ENCODE measurements around the gene ME2. TPM values are rescaled to one million over a fixed set of nuclear protein-coding genes. Genes with fewer than 3 reads are reported as not detected.
A peak's percentile ranks its signal among the peaks of the same experiment; 100 is the strongest.
"Not testable (repeated sequence)": the region's sequence is repeated elsewhere in the genome, so short reads cannot be mapped to it uniquely, and the experiment has no call there.

The ME2 gene
- total and polyA plus RNA-seq, 9 of the 15 experiments (the other 6 are each of a cell fraction or from before 2014, with no cell fraction given): 12.3 to 54.4 (median 36.2) TPM

DNA sequence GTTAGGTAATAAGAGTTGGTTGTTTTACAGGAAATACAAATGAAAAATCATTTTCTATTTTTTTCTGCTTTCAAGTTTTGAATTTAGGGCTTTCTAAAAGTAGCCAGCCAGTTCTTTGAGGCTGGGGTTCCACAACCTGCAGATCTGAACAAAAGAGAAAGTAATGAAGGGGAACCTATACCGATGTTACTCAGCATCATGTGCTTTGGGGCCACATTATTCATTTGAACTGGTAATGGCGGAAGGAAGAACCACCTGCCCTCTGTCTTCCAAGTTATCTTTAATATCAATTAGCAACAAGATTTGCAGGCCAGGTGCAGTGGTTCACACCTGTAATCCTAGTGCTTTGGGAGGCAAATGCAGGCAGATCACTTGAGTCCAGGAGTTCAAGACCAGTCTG lies 46.2 kb upstream of the ME2 start:
- DNase-seq (ENCODE audit: extremely low read depth in 1 of 4, low spot score in 3 of 4): no peak
- TF ChIP-seq PHB (CRISPR knock-in tag; IDR thresholded peaks at IDR 0.05) (no peak), FOXK1 (CRISPR knock-in tag; IDR thresholded peaks at IDR 0.05; ENCODE audit: borderline replicate concordance) (no peak), YY1 (IDR thresholded peaks at IDR 0.05; ENCODE audit: borderline replicate concordance in 1 of 3, control insufficient read depth in 1 of 3, extremely low read depth in 1 of 3, insufficient read depth in 3 of 3, insufficient read length in 1 of 3, insufficient replicate concordance in 2 of 3, low read depth in 1 of 3, low read length in 2 of 3) (peak in 1 of 3 experiments; percentile 19)
- TF ChIP-seq, protein P1, sequence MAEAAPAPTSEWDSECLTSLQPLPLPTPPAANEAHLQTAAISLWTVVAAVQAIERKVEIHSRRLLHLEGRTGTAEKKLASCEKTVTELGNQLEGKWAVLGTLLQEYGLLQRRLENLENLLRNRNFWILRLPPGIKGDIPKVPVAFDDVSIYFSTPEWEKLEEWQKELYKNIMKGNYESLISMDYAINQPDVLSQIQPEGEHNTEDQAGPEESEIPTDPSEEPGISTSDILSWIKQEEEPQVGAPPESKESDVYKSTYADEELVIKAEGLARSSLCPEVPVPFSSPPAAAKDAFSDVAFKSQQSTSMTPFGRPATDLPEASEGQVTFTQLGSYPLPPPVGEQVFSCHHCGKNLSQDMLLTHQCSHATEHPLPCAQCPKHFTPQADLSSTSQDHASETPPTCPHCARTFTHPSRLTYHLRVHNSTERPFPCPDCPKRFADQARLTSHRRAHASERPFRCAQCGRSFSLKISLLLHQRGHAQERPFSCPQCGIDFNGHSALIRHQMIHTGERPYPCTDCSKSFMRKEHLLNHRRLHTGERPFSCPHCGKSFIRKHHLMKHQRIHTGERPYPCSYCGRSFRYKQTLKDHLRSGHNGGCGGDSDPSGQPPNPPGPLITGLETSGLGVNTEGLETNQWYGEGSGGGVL (CRISPR knock-in tag; IDR thresholded peaks at IDR 0.05): no peak
- Histone ChIP-seq H3K9me3 (replicated peaks; ENCODE audit: control insufficient read depth, insufficient read depth, low read depth, low read length) (no peaks in the 10 kb centered on the region), H3K27me3 (ENCODE audit: control insufficient read depth in 2 of 2, insufficient read depth in 2 of 2, low read length in 2 of 2) (no peaks in the 10 kb centered on the region), H3K79me2 (ENCODE audit: control insufficient read depth, insufficient read depth, low read length) (no peaks in the 10 kb centered on the region), H3K27ac (ENCODE audit: extremely low read depth, low read depth, low read length) (no peak overlapping the region), H2AFZ (ENCODE audit: low read depth, low read length) (0 out of 2 replicates have a peak overlapping the region, but pooled peaks have one; percentile 20), H3K4me3 (no peak overlapping the region), H3K4me1 (replicated peaks in 1 of 2; ENCODE audit: control insufficient read depth in 2 of 2, insufficient read depth in 2 of 2, low read length in 2 of 2) (no peaks in the 10 kb centered on the region), H3K9me1 (ENCODE audit: control insufficient read depth, insufficient read depth, low read length) (no peaks in the 10 kb centered on the region), H3K9ac (ENCODE audit: insufficient read depth in 1 of 2, low read depth in 2 of 2, low read length in 2 of 2) (no peak overlapping the region), H3K4me2 (ENCODE audit: insufficient read depth, low read length) (no peak overlapping the region), H3K36me3 (ENCODE audit: control insufficient read depth, insufficient read depth, low read length) (no peaks in the 10 kb centered on the region), H4K20me1 (replicated peaks; ENCODE audit: control insufficient read depth, insufficient read depth, low read length) (no peaks in the 10 kb centered on the region)
- WGBS (ENCODE audit: insufficient coverage, low coverage, missing lambda C conversion rate): 43% methylated on average over 2 of the region's 2 CpGs
- intact Hi-C loops (cut with micrococcal nuclease): no loop called here
- POLR2A ChIA-PET: interaction anchor here (0.7 to 1.1 kb wide), 2 partner anchors 7 to 9 kb away, joined by 3 read pairs; no protein-coding TSS in a partner anchor
- FAIRE-seq: no peak
- in situ Hi-C loops (cut with MboI): no loop called here
- CTCF ChIA-PET (ENCODE audit: low intra/inter-chr PET ratio): no interaction called here
- no peak for ATAC-seq
- no TSS peak for BruUV-seq (replicated peaks)

- H3K4me3 ChIP-seq; H3K9me3 ChIP-seq (replicated peaks; ENCODE audit: control insufficient read depth, insufficient read depth, low read depth, low read length); ATAC-seq; CTCF ChIA-PET (ENCODE audit: low intra/inter-chr PET ratio); in situ Hi-C loops (cut with MboI); intact Hi-C loops (cut with micrococcal nuclease); BruUV-seq (replicated peaks); H3K27me3 ChIP-seq (ENCODE audit: control insufficient read depth in 2 of 2, insufficient read depth in 2 of 2, low read length in 2 of 2); H3K36me3 ChIP-seq (ENCODE audit: control insufficient read depth, insufficient read depth, low read length); H3K9me1 ChIP-seq (ENCODE audit: control insufficient read depth, insufficient read depth, low read length); H3K9ac ChIP-seq (ENCODE audit: insufficient read depth in 1 of 2, low read depth in 2 of 2, low read length in 2 of 2); H3K4me2 ChIP-seq (ENCODE audit: insufficient read depth, low read length); H3K79me2 ChIP-seq (ENCODE audit: control insufficient read depth, insufficient read depth, low read length); H3K27ac ChIP-seq (ENCODE audit: extremely low read depth, low read depth, low read length); H3K4me1 ChIP-seq (replicated peaks in 1 of 2; ENCODE audit: control insufficient read depth in 2 of 2, insufficient read depth in 2 of 2, low read length in 2 of 2); DNase-seq (ENCODE audit: extremely low read depth in 1 of 4, low spot score in 3 of 4); H4K20me1 ChIP-seq (replicated peaks; ENCODE audit: control insufficient read depth, insufficient read depth, low read length); H2AFZ ChIP-seq (ENCODE audit: low read depth, low read length); FAIRE-seq: not testable (repeated sequence)
- POLR2A ChIA-PET: interaction anchor here (1.1 kb wide), 1 partner anchor 8 kb away, joined by 3 read pairs; no protein-coding TSS in a partner anchor
- WGBS (ENCODE audit: insufficient coverage, low coverage, missing lambda C conversion rate): 20% methylated on average over 5 of the region's 7 CpGs
These were observed 45.4 kb upstream of the ME2 start for GRCh38 chr18:50833496-50833895.

Measured in K562 (cell line).